Activated naive CD4-positive, alpha-beta T cell treated with anti-CD3 and anti-CD28 coated beads for 36 hours (primary cell): ENCODE results near the gene ERCC5. TPM values are rescaled to one million over a fixed set of nuclear protein-coding genes. Genes with fewer than 3 reads are reported as not detected.

Experiments
- CTCF ChIA-PET: fragments of 350-600 bp; sonication (Branson Sonifier 250); formaldehyde crosslinking; loops from one replicate; lab custom pipeline; 2021; ENCODE audit warnings: antibody characterized with exemption; lab: Charles Lee
- DNase-seq: peaks from one replicate; pipeline ENCODE4 v3.0.0-alpha.2; 2020
- H3K27ac Mint-ChIP-seq: one replicate; pipeline ENCODE4 v1.8.0; 2021; ENCODE audit warnings: mild to moderate bottlenecking, mixed read lengths
- H3K27me3 Mint-ChIP-seq: one replicate; pipeline ENCODE4 v1.8.0; 2021; ENCODE audit warnings: low read depth, mixed read lengths
- H3K36me3 Mint-ChIP-seq: one replicate; pipeline ENCODE4 v1.8.0; 2021; ENCODE audit warnings: low read depth, mixed read lengths
- H3K4me1 Mint-ChIP-seq: one replicate; pipeline ENCODE4 v1.8.0; 2021; ENCODE audit warnings: low read depth, mixed read lengths
- H3K4me3 Mint-ChIP-seq: one replicate; pipeline ENCODE4 v1.8.0; 2021; ENCODE audit warnings: mild to moderate bottlenecking, moderate library complexity, mixed read lengths
- H3K9me3 Mint-ChIP-seq: one replicate; pipeline ENCODE4 v1.8.0; 2021; ENCODE audit warnings: mixed read lengths
- intact Hi-C: fragments of 100-400 bp; cut with micrococcal nuclease; formaldehyde crosslinking; loops from one replicate; pipeline ENCODE4 v1.15.1; 2023
- total RNA-seq, 2 experiments: library from RNA; stranded (reverse); gene quantifications; one replicate each; pipeline ENCODE4 v1.2.3, GENCODE V29; 2021

ERCC5 gene
- 10 to 100 TPM; 52.0 to 54.0 TPM for total RNA-seq

DNA sequence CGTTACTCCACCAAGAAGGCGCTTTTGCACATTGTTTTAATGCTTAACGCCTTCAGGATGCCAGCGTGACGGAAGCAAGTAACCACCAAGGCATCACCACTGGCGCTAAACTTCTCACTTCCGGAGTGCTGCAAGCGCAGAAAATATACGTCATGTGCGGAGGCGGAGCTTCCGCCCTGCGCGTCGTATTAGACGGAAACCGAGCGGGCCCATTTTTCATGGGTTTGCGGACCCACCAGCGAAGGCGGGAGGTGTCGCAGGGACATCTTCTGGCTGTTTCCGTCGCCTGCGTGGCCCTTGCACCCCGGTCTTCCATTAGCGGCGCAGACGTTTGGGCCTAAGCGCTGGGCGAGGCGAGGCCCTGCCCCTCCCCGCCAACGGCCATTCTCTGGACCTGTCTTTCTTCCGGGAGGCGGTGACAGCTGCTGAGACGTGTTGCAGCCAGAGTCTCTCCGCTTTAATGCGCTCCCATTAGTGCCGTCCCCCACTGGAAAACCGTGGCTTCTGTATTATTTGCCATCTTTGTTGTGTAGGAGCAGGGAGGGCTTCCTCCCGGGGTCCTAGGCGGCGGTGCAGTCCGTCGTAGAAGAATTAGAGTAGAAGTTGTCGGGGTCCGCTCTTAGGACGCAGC, at the start of gene ERCC5:
TSS of gene ERCC5 (plus strand) at position 403 of the 631 bp plus-strand sequence. CDS start 235 bp downstream, outside the sequence.
- Mint-ChIP-seq H3K27ac (peak within 1 kb of the TSS; percentile 96), H3K36me3 (peaks cover 2% of the 10 kb centered on the region), H3K9me3 (no peaks in the 10 kb centered on the region), H3K4me3 (peak within 1 kb of the TSS; percentile 92), H3K4me1 (peaks cover 35% of the 10 kb centered on the region), H3K27me3 (no peaks in the 10 kb centered on the region)
- peak; percentile 96 for DNase-seq
- CTCF ChIA-PET: interaction anchor here (0.7 to 4.5 kb wide), 10 partner anchors 25 to 266 kb away, joined by 3 to 23 read pairs (median 4); partner anchors contain the start of gene TPP2
- intact Hi-C loops: loop anchor here (1.0 to 5.0 kb wide), 7 partner anchors 46 to 1218 kb away; partner anchors contain the start of genes BIVM, TEX30 and TPP2

DNA sequence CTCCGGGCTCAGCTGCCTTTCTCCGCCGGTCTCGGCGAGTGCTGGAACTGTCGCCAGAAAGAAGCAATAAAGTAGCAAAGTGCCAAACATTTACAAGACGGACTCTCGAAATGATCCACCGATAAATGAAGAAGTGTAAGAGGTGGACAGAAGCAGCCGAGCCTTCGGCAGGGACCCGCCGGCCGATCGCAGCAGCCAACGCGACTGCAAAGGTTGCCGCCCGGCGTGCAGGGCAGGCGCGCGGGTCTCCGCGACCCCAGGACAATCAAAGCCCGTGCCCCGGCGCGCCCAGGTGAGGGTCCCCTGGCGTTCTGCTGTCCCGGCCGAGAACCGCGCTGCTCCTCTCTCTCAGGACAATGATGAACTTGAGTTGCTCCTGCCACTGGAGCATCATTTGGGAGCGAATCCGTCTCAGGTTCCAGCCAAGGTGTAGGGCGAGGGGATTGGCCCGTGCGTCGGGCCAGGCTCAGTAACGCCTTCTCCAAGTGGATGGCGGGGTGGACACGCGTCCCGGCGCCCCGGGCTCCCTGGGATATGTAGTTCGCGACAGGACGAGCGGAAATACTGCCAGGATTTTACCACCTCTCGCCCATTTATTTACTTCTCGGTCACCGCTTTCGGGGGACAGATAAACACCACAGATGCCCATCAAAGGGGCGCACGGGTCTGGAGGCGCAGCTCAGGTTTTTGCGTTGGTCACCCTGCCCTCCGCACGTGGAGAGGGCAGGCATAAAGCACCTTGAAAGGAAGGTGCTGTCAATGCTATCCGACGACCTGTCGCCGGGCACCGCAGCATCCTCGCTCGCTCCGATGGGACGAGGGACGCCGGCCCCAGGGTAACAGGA, 47.0 kb upstream of the ERCC5 start, which contains the start of the genes BIVM and POGLUT2:
TSS of gene BIVM (plus strand) at position 539 of the 845 bp plus-strand sequence. CDS start 8,149 bp downstream, outside the sequence.
TSS of gene POGLUT2 (minus strand) at position 396 of the 845 bp plus-strand sequence. CDS start at position 90, 306 bp downstream.
- Mint-ChIP-seq H3K27me3 (peaks cover 21% of the 10 kb centered on the region), H3K4me1 (peaks cover 13% of the 10 kb centered on the region), H3K27ac (no peak within 1 kb of the TSS), H3K36me3 (peaks cover 4% of the 10 kb centered on the region), H3K9me3 (no peaks in the 10 kb centered on the region), H3K4me3 (peak within 1 kb of the TSS; percentile 93)
- intact Hi-C loops: loop anchor here (1.0 to 5.0 kb wide), 7 partner anchors 20 to 1172 kb away; partner anchors contain the start of genes TEX30 and TPP2
- DNase-seq: peak; percentile 93
- CTCF ChIA-PET: interaction anchor here (0.8 kb wide), 1 partner anchor 45 kb away, joined by 3 read pairs; no protein-coding TSS in a partner anchor

- no peak overlapping the region for H3K27ac Mint-ChIP-seq
- CTCF ChIA-PET: interaction anchor here (0.7 to 2.3 kb wide), 11 partner anchors 11 to 218 kb away, joined by 3 to 8 read pairs (median 5); partner anchors contain the start of genes ERCC5 and TEX30
- H3K9me3 Mint-ChIP-seq: no peaks in the 10 kb centered on the region
- peaks cover 4% of the 10 kb centered on the region for H3K36me3 Mint-ChIP-seq
- peaks cover 21% of the 10 kb centered on the region for H3K27me3 Mint-ChIP-seq
- intact Hi-C loops: loop anchor here (1.0 to 5.0 kb wide), 8 partner anchors 20 to 1172 kb away; partner anchors contain the start of genes TEX30 and TPP2
- peak; percentile 8 for DNase-seq
- H3K4me3 Mint-ChIP-seq: peak overlapping the region; percentile 93
- peaks cover 13% of the 10 kb centered on the region for H3K4me1 Mint-ChIP-seq
Measured at GRCh38 chr13:102799426-102800144, 46.2 kb upstream of the ERCC5 start.

- peaks cover 4% of the 10 kb centered on the region for H3K36me3 Mint-ChIP-seq
- CTCF ChIA-PET: interaction anchor here (0.6 to 2.3 kb wide), 13 partner anchors 11 to 219 kb away, joined by 3 to 8 read pairs (median 4); partner anchors contain the start of genes ERCC5 and TEX30
- intact Hi-C loops: loop anchor here (1.0 kb wide), 1 partner anchor 208 kb away; no protein-coding TSS in a partner anchor
- H3K9me3 Mint-ChIP-seq: no peaks in the 10 kb centered on the region
- peaks cover 13% of the 10 kb centered on the region for H3K4me1 Mint-ChIP-seq
- peaks cover 21% of the 10 kb centered on the region for H3K27me3 Mint-ChIP-seq
- H3K4me3 Mint-ChIP-seq: peak overlapping the region; percentile 93
- H3K27ac Mint-ChIP-seq: no peak overlapping the region
- DNase-seq: peak; percentile 83
Measured at GRCh38 chr13:102800145-102801041, 45.4 kb upstream of the ERCC5 start.

DNA sequence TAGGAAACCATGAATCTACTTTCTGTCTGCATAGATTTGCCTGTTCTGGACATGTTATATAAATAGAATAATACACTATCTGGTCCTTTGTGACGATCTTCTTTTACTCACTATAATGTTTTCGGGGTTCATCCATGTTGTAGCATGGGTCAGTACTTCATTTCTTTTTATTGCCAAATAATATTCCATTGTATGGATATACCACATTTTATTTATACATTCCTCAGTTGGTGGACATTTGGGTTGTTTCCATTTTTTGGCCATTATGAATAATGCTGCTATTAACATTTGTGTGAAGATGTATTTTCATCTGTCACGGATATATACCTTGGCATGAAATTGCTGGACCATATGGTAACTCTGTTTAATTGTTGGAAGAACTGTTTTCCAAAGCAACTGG, 40.2 kb upstream of the ERCC5 start:
- intact Hi-C loops: no loop called here
- no peak for DNase-seq
- Mint-ChIP-seq H3K9me3 (no peaks in the 10 kb centered on the region), H3K36me3 (peaks cover 9% of the 10 kb centered on the region), H3K27me3 (no peaks in the 10 kb centered on the region), H3K4me3 (no peak overlapping the region), H3K4me1 (peaks cover 8% of the 10 kb centered on the region), H3K27ac (no peak overlapping the region)
- CTCF ChIA-PET: no interaction called here

- intact Hi-C loops: no loop called here
- H3K9me3 Mint-ChIP-seq: peaks cover 4% of the 10 kb centered on the region
- CTCF ChIA-PET: no interaction called here
Measured at GRCh38 chr13:102807699-102808098, 38.1 kb upstream of the ERCC5 start.

GRCh38 chr13:102812611-102813287, 33.1 kb upstream of the ERCC5 start:
- Mint-ChIP-seq H3K27me3 (no peaks in the 10 kb centered on the region), H3K36me3 (peaks cover 17% of the 10 kb centered on the region), H3K27ac (no peak overlapping the region), H3K4me3 (no peak overlapping the region), H3K9me3 (peaks cover 4% of the 10 kb centered on the region), H3K4me1 (peaks cover 11% of the 10 kb centered on the region)
- no peak for DNase-seq
- CTCF ChIA-PET: interaction anchor here (0.7 kb wide), 1 partner anchor 13 kb away, joined by 3 read pairs; no protein-coding TSS in a partner anchor
- intact Hi-C loops: no loop called here

More at GRCh38 chr13:102807699-102808098, 38.1 kb upstream of the ERCC5 start:
- peaks cover 17% of the 10 kb centered on the region for H3K36me3 Mint-ChIP-seq
- H3K27ac Mint-ChIP-seq: no peak overlapping the region
- H3K27me3 Mint-ChIP-seq: no peaks in the 10 kb centered on the region
- no peak for DNase-seq
- H3K4me3 Mint-ChIP-seq: no peak overlapping the region
- peaks cover 1% of the 10 kb centered on the region for H3K4me1 Mint-ChIP-seq

DNA sequence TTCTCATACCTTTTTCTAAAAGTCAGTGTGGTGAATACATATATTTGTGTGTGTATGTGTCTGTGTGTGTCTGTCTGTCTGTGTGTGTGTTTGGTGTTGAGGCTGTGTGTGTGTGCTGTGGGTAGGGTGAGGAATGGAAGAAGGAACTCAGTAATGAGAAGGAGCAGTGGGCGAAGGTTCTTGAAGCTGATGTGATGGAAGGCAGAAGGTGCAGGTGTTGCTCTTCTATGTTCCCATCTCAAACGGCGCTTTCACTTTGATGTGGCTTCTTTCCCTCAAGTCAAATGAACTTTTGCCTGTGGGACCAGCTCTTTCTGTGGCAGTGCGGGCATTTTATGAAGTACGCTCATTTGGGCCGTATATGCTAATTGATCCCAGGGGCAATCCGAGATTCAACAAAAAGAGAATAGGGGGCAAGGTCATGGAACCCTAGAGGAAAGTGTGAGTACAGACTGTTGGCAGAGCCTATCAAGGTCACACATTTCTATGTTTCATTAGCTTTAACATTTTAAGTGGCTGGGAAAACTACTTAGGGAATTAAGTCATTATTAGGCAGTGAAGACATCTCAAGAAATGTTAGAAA, 31.7 kb upstream of the ERCC5 start:
- peaks cover 10% of the 10 kb centered on the region for H3K4me1 Mint-ChIP-seq
- H3K27me3 Mint-ChIP-seq: no peaks in the 10 kb centered on the region
- intact Hi-C loops: no loop called here
- no peak overlapping the region for H3K27ac Mint-ChIP-seq
- CTCF ChIA-PET: no interaction called here
- peaks cover 4% of the 10 kb centered on the region for H3K9me3 Mint-ChIP-seq
- no peak for DNase-seq
- H3K4me3 Mint-ChIP-seq: no peak overlapping the region
- peaks cover 24% of the 10 kb centered on the region for H3K36me3 Mint-ChIP-seq

DNA sequence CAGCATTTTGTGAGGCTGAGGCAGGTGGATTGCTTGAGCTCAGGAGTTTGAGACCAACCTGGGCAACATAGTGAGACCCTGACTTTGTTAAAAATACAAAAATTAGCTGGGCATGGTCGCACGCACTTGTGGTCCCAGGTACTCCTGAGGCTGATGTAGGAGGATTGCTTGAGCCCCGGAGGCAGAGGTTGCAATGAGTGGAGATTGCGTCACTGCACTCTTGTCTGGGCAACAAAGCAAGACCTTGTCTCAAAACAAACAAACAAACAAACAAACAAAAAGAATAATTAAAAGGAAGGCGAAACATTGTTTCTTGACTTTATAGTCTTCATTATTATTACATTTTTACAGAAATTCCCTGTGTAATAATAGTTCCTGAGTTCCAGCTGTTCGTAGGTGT, 31.0 kb upstream of the ERCC5 start:
- CTCF ChIA-PET: no interaction called here
- Mint-ChIP-seq H3K27me3 (no peaks in the 10 kb centered on the region), H3K36me3 (peaks cover 26% of the 10 kb centered on the region)

GRCh38 chr13:102815788-102816187, 30.0 kb upstream of the ERCC5 start:
- no peaks in the 10 kb centered on the region for H3K27me3 Mint-ChIP-seq
- peaks cover 4% of the 10 kb centered on the region for H3K9me3 Mint-ChIP-seq
- DNase-seq: no peak
- CTCF ChIA-PET: no interaction called here
- no peak overlapping the region for H3K4me3 Mint-ChIP-seq
- intact Hi-C loops: no loop called here
- peaks cover 10% of the 10 kb centered on the region for H3K4me1 Mint-ChIP-seq
- peaks cover 21% of the 10 kb centered on the region for H3K36me3 Mint-ChIP-seq
- H3K27ac Mint-ChIP-seq: no peak overlapping the region

More for the DNA sequence above, 31.0 kb upstream of the ERCC5 start:
- H3K9me3 Mint-ChIP-seq: peaks cover 4% of the 10 kb centered on the region
- H3K27ac Mint-ChIP-seq: no peak overlapping the region
- intact Hi-C loops: no loop called here
- no peak overlapping the region for H3K4me3 Mint-ChIP-seq
- H3K4me1 Mint-ChIP-seq: peaks cover 10% of the 10 kb centered on the region
- DNase-seq: no peak
